ENCODE measurements around the gene RNF152.

DNA sequence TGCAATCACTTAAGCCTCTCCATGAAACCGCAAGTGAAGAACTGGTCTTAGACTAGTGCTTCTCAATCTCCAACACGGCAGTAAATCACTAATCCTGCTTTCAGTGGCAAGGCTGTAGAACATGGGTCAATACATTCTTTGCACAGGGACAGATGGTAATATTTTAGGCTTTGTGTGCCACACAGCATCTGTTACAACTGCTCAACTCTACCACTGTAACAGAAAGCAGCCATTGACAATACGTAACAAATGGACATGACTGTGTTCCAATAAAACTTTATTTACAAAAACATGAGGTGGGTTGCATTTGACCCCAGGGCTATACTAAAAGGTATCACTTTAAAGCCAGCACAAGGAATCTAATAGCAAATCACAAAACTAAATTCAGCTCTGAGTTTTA is 51.1 kb downstream of the RNF152 start:
- TF ChIP-seq, protein P1, sequence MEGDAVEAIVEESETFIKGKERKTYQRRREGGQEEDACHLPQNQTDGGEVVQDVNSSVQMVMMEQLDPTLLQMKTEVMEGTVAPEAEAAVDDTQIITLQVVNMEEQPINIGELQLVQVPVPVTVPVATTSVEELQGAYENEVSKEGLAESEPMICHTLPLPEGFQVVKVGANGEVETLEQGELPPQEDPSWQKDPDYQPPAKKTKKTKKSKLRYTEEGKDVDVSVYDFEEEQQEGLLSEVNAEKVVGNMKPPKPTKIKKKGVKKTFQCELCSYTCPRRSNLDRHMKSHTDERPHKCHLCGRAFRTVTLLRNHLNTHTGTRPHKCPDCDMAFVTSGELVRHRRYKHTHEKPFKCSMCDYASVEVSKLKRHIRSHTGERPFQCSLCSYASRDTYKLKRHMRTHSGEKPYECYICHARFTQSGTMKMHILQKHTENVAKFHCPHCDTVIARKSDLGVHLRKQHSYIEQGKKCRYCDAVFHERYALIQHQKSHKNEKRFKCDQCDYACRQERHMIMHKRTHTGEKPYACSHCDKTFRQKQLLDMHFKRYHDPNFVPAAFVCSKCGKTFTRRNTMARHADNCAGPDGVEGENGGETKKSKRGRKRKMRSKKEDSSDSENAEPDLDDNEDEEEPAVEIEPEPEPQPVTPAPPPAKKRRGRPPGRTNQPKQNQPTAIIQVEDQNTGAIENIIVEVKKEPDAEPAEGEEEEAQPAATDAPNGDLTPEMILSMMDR (tag by site-specific recombination; IDR thresholded peaks at IDR 0.05), result no peak
- no peak for TF ChIP-seq ZNF777 (tag by site-specific recombination; IDR thresholded peaks at IDR 0.05; ENCODE audit: borderline replicate concordance)
- no peak for TF ChIP-seq ZNF433 (tag by site-specific recombination; IDR thresholded peaks at IDR 0.05; ENCODE audit: low read depth)
- no peak for TF ChIP-seq ZNF274 (IDR thresholded peaks at IDR 0.05; ENCODE audit: low read length)
- TF ChIP-seq ZNF274 (tag by site-specific recombination; IDR thresholded peaks at IDR 0.05; ENCODE audit: borderline replicate concordance), result no peak
- TF ChIP-seq, protein P2, sequence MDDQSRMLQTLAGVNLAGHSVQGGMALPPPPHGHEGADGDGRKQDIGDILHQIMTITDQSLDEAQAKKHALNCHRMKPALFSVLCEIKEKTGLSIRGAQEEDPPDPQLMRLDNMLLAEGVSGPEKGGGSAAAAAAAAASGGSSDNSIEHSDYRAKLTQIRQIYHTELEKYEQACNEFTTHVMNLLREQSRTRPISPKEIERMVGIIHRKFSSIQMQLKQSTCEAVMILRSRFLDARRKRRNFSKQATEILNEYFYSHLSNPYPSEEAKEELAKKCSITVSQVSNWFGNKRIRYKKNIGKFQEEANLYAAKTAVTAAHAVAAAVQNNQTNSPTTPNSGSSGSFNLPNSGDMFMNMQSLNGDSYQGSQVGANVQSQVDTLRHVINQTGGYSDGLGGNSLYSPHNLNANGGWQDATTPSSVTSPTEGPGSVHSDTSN (CRISPR knock-in tag; IDR thresholded peaks at IDR 0.05), result no peak
- TF ChIP-seq MZF1 (tag by site-specific recombination; IDR thresholded peaks at IDR 0.05; ENCODE audit: borderline replicate concordance), result no peak
- no peak for TF ChIP-seq ZNF132 (tag by site-specific recombination; IDR thresholded peaks at IDR 0.05; ENCODE audit: borderline replicate concordance)
- no peak for TF ChIP-seq EGR2 (tag by site-specific recombination; IDR thresholded peaks at IDR 0.05; ENCODE audit: low read depth)
- TF ChIP-seq KLF9 (tag by site-specific recombination; IDR thresholded peaks at IDR 0.05; ENCODE audit: low read depth), result no peak
- TF ChIP-seq YY1 (tag by site-specific recombination; IDR thresholded peaks at IDR 0.05), result no peak
- TF ChIP-seq ZNF510 (tag by site-specific recombination; IDR thresholded peaks at IDR 0.05; ENCODE audit: insufficient replicate concordance), result no peak
- TF ChIP-seq ZNF776 (tag by site-specific recombination; IDR thresholded peaks at IDR 0.05; ENCODE audit: borderline replicate concordance), result no peak

Measured in HEK293 (cell line).